NCI-H2081 (cell line): ENCODE results near the gene HAGH.

Source experiments
- DNase-seq, 2 experiments: peaks; one replicate each; lab custom pipeline; 2025; lab: John Stamatoyannopoulos, UW

Gene HAGH

DNA sequence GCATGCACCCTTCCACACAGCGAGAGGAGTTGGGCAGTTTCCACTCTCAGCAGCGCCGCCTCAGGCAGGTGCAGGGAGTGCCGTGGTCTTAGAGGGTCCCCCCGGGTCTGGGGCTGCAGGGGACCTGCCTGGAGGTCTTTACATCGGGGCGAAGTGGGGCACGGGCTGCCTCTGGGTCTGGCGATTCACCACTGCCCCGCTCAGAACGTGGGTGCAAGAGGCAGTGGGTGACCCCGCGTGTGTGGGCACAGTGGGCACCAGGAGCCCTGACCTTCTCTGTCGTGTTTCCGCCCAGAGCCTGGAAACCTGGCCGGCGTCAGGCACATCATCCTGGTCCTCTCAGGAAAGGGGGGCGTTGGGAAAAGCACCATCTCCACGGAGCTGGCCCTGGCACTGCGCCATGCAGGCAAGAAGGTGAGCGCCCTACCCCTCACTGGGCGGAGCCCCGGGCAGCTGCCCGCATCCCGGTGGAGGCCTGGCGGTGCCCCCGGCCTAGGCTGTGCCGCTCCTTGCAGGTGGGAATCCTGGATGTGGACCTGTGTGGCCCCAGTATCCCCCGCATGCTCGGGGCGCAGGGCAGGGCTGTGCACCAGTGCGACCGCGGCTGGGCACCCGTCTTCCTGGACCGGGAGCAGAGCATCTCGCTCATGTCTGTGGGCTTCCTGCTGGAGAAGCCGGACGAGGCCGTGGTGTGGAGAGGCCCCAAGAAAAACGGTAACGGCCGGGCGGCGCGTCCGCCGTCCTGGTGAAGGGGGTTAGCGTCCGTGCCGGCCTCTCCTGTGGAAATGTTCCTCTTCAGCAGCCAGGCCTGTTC is 40.2 kb downstream of the HAGH start:
- DNase-seq: no peak

DNA sequence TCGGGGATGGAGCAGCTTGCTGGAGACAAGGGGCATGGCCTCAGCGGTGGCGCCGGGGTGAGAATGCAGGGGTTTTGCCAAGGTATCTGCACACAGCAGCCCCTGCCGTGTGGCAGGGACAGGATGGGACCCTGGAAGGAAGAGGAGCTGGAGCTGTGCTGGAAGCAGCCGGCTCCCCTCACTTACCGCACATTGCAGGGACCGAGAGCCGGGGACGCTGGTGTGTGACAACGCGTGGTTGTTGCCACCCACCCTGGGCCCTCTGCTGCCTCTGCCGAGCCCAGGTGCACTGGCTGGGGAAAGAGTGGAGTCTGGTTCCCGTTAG is 40.8 kb downstream of the HAGH start:
- no peak for DNase-seq

DNA sequence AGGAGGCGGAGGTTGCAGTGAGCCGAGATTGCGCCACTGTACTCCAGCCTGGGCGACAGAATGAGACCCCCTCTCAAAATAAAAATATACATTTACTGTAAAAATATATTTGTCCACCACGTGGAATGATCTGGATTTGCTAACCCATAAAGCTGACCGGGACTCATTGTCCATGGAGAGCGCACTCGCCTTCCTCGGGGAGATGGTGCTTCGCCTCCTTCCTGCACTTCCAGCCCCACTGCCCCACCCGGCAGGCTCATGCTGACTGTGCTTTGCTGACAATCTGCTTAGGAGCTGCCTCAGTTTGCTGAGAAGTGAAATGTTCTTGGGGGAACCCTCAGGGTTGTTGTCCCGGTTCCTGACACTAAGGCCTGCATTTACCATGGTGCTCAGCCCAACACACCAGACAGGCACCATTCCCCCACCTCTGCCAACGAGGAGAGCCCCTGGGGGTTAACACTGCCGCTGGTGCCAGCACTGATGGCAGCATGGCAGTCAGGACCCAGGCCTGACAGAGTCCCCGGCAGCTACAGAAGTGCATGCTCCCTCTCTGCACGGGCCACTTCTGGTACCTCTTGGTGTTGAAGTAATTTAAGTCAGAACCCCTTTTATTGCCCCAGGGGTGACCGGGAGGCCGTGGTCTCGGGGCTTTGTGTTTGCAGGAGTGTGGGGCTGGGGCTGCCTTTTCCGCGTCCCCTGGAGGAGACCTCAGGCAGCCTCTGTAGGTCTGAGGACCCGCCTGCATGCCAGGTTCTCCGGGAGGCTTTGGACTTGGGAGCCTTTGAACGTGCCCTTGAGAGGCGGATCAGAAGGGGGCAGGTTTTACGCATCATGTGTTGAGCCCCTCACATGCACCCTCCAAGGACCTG is 41.4 kb downstream of the HAGH start:
- no peak for DNase-seq

DNA sequence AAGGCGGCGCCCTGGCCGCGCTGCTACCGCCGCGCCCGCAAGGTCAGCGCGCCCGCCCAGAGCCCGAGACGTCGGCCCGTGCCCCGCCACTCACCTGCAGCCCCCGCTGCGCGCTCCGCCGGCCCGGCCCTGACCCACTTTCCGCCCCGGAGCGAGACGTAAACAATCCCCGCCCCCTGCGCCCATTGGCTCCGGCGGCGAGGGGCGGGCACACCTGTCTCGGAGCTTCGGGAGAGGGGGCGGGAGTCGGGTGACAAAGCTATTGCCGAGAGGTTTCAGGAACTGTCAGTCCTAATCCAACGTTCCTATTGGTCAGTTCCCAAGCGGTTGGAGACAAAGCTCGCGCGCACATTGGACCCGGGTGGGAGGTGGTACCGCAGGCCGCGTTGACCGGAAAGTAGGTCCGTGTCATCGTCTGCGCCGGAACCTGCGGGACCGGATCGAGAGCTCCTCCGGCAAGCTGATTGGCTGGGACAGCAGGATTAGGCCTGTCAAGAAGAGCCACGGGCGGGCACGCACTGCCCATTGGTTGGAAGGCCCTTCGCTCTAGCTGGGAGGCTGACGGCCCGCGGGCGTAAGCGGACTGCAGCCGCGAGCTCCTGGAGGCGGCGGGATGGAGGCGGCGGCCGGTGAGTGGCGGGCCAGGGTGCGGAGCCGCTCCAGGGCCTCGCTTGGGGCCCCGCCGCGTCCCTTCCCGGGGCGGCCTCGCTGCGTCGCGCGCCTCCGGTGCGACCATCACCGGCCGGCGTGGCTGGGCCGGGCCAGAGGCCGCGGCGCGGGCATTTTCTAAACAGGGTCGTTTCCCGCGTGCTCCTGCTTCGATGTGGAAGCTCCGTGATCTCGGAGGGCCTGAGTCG is 44.0 kb downstream of the HAGH start, which contains the start of the genes NUBP2 and SPSB3:
NUBP2 (plus strand) TSS at position 553 of the 857 bp plus-strand sequence; CDS start at position 614, 61 bp downstream.
SPSB3 (minus strand) TSS at position 164 of the 857 bp plus-strand sequence. CDS start 1,088 bp downstream, outside the sequence.
- peak; percentile 100 for DNase-seq

DNA sequence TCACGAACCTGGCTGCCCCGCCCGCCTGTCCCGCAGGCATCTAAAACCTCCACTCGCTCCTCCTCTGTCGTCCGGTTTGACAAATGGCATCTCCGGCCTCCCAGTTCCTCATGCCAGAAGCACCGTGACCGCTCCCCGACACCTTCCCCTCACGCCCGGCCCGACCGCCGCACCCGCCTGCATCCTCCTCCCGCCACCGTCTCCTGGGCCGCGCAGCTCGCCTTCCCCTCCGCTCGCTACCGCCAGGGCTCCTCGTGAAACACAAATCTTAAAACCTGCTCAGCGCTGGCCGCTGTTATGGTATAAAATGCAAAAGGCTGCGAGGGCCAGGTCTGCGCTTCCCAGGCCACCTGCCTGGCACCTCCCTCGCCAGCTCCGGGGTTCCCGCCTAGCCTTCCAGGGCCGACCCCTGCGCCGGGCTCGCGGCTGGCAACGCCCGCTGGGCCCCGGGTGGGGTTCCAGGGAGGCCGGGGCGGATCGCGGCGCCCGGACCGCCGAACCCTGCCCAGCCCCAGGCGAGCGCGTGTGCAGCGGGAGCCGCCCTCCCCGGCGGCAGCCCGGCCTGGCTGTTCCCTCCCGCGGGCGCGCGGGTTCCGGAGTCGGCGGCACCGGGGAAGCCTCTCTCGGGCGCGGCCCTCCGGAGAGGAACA is 44.7 kb downstream of the HAGH start:
- no peak for DNase-seq

DNA sequence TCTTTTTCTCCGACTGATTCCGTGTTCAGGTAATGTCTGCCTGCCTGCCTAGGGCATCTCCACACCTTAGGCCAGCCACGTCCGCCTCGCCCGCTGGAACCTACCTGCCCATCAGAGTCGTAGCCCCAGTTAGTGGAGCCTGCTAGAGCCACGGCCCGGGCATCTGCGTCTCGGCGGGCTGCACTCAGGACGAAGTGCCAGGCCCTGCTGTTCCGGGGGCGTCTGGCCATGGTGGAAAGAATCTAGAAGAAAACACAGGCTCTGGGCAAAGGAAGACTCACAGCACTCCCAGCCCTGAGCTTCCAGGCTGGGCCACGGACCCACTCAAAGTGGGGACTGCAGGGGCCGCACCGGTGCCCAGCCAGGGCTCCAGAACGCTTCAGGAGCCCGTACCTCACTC is 45.4 kb downstream of the HAGH start:
- DNase-seq: no peak

DNA sequence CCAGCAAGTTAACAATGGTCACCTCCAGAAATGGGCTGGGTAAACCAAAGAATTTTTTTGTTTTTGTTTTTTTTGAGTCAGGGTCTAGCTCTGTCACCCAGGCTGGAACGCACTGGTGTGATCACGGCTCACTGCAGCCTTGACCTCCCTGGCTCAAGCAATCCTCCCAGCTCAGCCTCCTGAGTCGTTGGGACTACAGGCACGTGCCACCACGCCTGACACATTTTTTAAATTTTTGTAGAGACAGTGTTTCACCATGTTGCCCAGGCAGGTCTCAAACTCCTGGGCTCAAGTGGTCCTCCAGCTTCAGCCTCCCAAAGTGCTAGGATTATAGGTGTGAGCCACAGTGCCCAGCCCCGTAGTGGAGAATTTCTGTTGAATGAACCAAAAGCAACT is 46.0 kb downstream of the HAGH start:
- DNase-seq: no peak

DNA sequence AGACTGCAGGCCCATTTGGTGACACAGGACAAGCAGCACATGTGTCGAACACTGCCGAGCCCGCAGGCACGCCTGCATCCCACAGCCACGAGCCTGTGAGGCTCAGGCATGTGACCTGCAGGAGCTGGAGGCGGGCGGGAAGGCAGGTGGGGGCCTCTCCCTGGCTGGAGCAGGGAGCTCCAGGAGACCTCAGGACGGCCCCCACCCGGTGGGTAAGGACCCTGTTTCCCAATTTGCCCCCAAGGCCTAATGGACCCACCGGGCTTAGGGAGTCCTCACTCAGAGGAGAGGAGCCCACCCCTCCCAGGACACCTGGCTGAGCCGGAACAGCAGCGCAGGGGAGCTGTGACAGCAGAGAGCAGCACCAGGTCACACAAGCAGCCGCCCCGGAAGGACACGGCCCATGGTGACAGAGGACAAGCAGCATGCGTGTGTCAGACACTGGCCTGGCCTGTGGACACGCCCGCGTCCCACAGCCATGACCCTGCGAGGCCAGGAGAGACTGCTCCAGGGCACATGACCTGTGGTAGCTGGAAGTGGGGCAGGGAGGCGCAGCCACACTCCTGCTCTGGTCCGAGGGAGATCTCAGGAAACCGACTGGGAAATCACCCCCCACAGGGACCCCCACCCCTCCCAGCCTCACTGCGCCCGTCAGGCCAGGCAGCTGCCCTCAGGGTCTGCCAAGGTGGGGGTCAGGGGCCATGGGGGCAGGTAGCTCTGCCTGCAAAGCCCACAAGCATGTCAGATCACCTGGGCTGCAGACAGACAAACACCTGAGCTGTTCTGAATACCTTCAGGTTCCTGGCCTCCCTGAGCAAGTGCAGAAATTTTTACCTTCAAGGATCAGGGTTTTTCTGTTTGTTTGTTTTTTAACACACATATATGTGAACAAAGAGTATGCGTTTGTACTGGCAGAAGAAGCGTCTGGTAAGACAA is 46.6 kb downstream of the HAGH start:
- DNase-seq: no peak

DNA sequence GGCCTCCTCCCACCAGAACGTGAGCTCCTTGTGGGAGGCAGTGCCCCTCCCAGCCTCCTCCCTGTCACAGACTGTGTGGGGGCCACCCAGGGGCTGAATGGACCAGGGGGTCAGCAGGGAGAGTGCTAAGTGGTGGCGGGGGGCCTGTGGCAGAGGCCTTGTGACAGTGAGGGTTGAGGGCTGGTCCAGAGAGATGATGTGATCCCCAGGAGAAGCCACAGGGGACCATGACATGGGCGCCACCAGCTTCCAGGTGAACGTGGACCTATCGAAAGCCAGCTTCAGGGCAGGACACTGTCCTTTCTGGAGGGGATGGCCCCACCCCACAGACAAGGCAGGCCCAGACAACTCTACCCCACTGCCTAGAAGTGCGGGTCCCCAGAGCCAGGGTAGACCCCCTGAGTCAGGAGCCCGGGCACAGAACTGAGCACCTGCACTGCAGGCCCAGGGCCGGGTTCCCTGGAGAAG is 47.4 kb downstream of the HAGH start:
- DNase-seq: no peak

DNA sequence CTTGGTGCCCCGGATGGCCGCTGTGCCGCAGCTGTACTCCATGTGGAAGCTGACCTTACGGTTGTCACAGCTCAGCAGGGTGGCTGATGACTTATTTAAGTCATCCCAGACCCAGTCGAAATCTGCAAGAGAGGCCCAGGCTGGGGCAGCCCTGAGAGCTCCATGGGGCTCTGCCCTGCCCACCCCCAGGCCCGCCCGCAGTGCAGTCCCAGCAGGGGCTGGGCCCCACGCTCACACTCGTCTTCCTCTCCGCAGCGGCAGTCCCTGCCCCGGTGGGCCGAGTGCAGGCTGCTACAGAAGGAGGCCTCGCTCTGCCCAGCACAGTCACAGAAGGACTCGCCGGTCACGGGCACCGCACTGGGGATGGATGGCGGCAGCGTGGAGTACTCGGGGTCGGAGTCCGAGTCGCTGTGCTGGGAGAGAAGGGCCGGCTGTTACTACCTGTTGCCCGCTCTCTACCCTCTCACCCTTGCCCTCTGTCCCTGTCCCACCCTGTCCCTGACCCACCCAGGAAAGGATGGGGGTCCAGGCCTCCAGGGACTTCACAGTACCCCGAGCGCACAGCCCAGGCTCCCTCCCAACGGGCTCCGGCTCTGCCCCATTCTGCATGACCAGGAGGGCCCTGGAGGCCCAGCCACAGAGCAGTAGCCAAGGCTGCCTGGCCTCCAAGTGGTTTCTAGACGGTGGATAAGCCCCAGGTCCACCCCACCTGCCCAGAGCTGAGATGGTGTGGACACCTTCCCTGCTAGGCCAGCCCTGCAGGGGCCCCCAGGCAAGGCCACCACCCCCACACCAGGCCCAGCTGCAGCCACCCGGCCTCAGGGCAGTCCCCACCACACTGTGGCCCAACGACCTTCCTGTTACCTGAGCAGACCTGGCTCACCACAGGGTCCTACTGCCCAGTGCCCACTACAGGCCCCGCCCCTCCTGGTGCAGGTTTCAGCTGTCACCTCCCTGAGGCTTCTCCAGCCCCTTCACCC is 48.1 kb downstream of the HAGH start:
- no peak for DNase-seq

DNA sequence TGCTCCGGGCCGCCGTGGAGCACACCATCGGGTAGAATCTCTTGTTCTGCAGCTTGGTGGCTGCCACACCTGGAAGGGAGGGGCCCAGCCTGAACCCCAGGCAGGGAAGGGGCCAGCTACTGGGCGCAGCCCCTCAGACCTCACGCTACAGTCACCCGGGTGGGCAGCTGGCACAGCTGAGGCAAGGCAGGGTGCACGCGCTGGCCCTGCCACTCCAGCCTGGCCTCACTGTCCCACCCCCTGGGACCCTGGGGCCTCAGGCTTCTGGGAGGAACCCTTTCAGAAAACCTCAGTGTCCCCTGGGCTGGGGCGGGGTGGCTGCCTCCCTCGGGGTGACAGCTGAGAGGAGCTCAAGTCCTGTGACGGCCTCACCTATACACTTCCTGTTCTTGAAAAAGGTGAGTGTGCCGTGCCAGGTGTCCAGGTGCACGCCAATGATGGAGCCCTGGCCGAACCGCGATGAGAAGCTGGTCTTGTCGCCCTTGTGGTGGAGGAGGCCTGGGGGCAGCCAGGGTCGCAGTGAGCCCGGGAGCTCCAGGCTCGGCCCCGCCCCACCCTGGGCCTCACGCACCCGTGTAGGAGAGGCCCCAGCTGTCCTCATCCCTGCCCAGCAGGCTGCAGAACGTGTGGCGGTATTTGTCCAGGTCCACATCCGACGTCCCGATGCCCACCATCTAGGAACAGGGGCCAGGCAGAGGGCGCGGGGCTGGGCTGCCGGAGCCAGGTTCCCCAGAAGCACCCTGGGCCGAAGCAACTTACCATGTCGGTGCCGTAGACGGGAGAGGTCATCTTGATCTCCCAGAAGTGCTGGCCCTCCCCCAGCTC is 49.0 kb downstream of the HAGH start:
- no peak for DNase-seq

DNA sequence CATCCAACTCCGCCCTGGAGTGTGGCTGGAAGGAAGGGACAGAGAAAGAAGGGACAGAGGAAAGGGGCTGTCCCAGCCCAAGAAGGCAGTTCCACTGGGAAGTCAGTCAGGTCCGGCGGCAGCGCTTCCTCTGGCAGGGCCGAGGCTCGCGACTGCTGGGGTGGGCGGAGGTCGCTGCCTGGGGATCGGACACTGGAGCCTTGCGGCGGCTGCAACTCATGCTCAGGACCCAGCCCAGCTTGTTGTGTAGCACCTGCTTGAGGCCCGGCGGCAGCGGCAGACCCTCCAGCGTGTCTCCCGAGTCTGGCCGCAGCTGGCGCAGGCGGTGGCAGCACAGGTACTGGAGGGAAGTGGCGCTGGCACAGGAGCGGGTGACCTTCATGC is 49.6 kb downstream of the HAGH start:
- DNase-seq: no peak

DNA sequence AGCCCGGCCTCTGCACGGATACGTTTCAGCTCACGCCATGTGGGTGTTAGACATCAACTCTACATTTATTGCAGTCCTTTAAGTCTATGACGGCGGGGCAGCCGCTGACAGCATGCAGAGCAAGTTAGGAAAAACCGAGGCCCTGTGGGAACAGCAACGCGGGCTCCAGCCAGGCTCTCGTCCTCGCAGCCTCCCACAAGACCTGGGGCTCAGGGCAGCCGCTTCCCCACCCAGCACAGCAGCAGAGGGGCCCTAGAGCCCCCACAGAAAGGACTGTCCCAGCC is 50.0 kb downstream of the HAGH start:
- DNase-seq: no peak

DNA sequence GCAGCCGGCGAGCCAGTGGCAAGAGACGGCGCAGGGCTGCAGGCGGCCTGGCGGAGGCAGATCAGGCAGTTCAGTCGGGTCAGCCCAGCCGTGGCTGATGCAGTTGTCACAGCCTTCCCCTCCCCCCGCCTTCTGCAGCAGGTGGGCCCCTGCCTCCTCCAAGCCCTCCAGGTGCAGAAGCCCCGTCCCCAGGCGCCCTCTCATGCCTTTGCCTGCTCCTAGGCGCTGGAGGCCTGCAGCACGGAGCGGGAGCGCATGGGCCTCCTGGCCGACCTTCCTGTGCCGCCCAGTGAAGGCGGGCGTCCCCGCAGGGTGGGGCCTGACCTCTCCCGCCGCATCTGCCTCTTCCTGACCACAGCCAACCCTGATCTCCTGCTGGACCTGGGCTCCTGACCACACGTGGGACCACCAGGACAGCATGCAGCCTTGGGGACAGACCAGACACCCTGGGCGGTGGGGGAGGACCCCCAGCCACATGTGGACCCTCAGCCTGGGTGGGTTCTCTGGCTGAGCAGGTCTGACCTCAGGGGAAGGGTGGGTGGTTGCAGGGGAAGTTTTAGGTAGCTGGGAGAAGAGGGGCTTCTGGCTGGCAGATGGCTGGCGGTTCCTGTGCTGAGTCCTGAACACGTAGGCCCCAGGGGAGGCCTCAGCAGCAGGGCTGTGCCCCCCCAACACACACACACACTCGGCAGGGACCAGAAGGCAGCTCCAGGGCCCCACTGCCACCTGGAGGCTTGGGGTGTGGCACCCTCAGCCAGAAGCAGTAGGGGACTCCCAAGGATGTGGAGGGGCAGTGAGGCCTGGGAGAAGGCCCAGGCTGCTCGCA is 50.6 kb downstream of the HAGH start:
- DNase-seq: no peak

DNA sequence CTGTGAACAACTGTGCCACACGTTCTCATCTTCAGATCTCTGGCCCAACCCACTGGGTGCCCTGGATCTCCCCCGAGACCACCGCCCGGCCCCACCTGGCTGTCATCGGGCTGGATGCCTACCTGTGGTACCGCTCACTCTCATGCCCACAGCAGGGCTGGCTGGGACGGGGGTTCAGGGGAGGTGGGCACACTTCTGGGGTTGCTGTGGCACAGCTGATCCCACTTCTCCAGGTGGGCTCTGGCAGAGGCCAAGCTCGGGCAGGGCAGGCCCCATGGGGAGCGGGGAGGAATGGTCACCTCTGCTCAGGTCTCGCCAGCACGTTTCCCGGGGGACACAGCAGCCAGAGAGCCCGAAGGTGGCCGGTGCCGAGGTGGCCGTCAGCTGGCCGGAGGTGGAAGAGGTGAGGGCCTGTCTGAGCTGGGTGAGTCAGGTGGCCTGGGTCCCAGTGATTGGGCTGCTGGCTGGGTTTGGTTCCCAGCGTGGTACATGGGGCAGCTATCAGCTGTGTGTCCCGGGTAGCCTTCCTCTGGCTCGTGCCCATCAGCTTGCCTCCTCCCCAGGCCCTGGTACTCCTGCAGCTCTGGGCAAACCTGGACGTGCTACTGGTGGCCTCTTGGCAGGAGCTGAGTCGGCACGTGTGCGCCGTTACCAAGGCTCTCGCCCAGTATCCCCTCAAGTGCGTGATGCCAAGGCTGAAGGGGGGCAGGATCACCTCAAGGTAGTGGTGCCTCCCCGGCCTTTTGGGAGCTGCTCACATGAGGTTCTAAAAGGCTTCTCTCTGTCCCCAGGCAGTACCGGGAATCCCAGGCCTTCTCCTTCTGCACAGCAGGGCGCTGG is 51.4 kb downstream of the HAGH start:
- DNase-seq: no peak

DNA sequence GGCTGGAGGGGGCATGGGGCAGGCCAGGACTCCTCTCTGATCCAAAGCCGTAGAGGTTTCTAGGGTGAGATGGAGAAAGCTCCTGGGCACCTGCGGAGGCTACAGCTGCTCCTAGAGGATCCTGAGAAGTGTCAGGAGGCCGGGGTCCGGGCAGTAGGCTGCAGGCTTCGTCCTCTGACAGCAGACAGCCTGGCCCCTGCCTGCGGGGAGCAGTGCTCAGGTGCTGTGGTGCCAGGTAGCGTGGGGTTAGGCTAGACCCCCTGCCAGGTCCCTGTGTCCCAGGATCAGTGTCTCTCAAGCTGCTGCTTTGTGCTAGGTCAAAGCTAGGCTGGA is 52.2 kb downstream of the HAGH start:
- no peak for DNase-seq
